Measurements from ENCODE around the gene ARL14EP. TPM values are rescaled to one million over a fixed set of nuclear protein-coding genes. Genes with fewer than 3 reads are reported as not detected.

ARL14EP gene
- total and polyA plus RNA-seq, 2 donors (not counting 3 experiments of a cell fraction or from before 2014, with no cell fraction given) = 9.6 to 16.7 TPM

DNA sequence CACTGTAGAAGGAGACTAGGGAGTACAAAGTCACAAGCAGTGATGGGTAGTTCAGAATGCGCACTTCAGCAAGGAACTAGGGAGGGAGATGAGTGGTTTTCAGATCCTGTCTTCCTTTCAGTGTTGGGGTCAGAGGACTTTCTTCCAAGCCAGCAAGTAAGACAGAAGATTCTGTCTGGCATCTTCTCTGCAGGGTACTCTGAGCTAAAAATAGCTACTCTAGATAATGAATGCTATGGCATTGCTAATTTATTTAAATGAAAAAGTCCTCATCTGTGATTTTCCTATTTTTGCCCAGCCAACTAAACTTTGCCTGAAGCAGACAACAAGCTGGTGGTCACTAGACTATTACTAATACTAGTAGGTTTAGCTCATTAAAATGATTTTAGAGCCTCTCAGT is 18.3 kb upstream of the ARL14EP start:
- no peak overlapping the region for H3K4me2 ChIP-seq (ENCODE audit: insufficient read depth, low read length)
- no peaks in the 10 kb centered on the region for H3K9me1 ChIP-seq (replicated peaks; ENCODE audit: control insufficient read depth, extremely low read depth, insufficient read depth, low read length)
- H3K4me1 ChIP-seq (ENCODE audit: control insufficient read depth, extremely low read depth, insufficient read depth, low read length) = no peaks in the 10 kb centered on the region
- no peaks in the 10 kb centered on the region for H3K36me3 ChIP-seq (ENCODE audit: control insufficient read depth in 2 of 2, extremely low read depth in 1 of 2, insufficient read depth in 2 of 2, low read length in 2 of 2)
- H3K27me3 ChIP-seq (ENCODE audit: control insufficient read depth in 2 of 2, insufficient read depth in 2 of 2, low read length in 2 of 2) = peaks cover 0 to 2% of the 10 kb centered on the region in 2 experiments
- FAIRE-seq (no peak), DNase-seq (ENCODE audit: low read depth, low spot score) (no peak)
- POLR2A ChIA-PET = no interaction called here
- dilution Hi-C loops (cut with MboI; ENCODE audit: extremely low pct_ligation_motif_present, low sequenced_read_pairs) = no loop called here
- H3K4me3 ChIP-seq (replicated peaks in 1 of 3; ENCODE audit: insufficient read depth in 1 of 3, low read depth in 1 of 3, low read length in 3 of 3) = no peak overlapping the region
- TF ChIP-seq MYC (IDR thresholded peaks at IDR 0.05; ENCODE audit: low read depth, low read length) (no peak), JUN (IDR thresholded peaks at IDR 0.05; ENCODE audit: borderline replicate concordance, insufficient read depth, insufficient read length, low read depth) (no peak), GATA2 (IDR thresholded peaks at IDR 0.05; ENCODE audit: insufficient read depth, insufficient read length, low read depth, low read length) (no peak), FOS (IDR thresholded peaks at IDR 0.05; ENCODE audit: borderline replicate concordance, insufficient read depth, low read length) (no peak), POLR2AphosphoS5 (IDR thresholded peaks at IDR 0.05; ENCODE audit: insufficient read depth, low read depth, low read length) (no peak), EZH2 (IDR thresholded peaks at IDR 0.05; ENCODE audit: borderline replicate concordance, low read depth, low read length, severe bottlenecking) (no peak), POLR2A (IDR thresholded peaks at IDR 0.05; ENCODE audit: low read depth, low read length) (no peak)
- TF ChIP-seq, protein P1, sequence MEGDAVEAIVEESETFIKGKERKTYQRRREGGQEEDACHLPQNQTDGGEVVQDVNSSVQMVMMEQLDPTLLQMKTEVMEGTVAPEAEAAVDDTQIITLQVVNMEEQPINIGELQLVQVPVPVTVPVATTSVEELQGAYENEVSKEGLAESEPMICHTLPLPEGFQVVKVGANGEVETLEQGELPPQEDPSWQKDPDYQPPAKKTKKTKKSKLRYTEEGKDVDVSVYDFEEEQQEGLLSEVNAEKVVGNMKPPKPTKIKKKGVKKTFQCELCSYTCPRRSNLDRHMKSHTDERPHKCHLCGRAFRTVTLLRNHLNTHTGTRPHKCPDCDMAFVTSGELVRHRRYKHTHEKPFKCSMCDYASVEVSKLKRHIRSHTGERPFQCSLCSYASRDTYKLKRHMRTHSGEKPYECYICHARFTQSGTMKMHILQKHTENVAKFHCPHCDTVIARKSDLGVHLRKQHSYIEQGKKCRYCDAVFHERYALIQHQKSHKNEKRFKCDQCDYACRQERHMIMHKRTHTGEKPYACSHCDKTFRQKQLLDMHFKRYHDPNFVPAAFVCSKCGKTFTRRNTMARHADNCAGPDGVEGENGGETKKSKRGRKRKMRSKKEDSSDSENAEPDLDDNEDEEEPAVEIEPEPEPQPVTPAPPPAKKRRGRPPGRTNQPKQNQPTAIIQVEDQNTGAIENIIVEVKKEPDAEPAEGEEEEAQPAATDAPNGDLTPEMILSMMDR (IDR thresholded peaks at IDR 0.05; ENCODE audit: extremely low read depth in 1 of 2, insufficient read depth in 1 of 2, low read depth in 1 of 2, low read length in 2 of 2) = no peak
- TF ChIP-seq, protein P2, sequence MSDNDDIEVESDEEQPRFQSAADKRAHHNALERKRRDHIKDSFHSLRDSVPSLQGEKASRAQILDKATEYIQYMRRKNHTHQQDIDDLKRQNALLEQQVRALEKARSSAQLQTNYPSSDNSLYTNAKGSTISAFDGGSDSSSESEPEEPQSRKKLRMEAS (IDR thresholded peaks at IDR 0.05; ENCODE audit: insufficient read depth, insufficient read length) = no peak
- H3K27ac ChIP-seq (ENCODE audit: insufficient read depth, low read depth, low read length) = no peak overlapping the region
- intact Hi-C loops (cut with micrococcal nuclease) = no loop called here
- no peaks in the 10 kb centered on the region for H4K20me1 ChIP-seq (replicated peaks; ENCODE audit: control insufficient read depth, extremely low read depth, insufficient read depth, low read length)
- no peaks in the 10 kb centered on the region for H3K79me2 ChIP-seq (ENCODE audit: control insufficient read depth, insufficient read depth, low read length)
- CTCF ChIA-PET = no interaction called here
- no peak overlapping the region for H3K9ac ChIP-seq (replicated peaks; ENCODE audit: extremely low read depth, insufficient read depth, low read length)
- no TSS peak for BruUV-seq (replicated peaks)
- H3K9me3 ChIP-seq (replicated peaks; ENCODE audit: control insufficient read depth, insufficient read depth, low read length) = no peaks in the 10 kb centered on the region
- no peak overlapping the region for H2AFZ ChIP-seq (ENCODE audit: low read depth, low read length)
